Glomerular visceral epithelial cell (primary cell): ENCODE measurements around the gene ENTPD8.
"Not testable (repeated sequence)": the region's sequence is repeated elsewhere in the genome, so short reads cannot be mapped to it uniquely, and the experiment has no call there.

ENCODE experiments used
- DNase-seq: peaks from one replicate; pipeline ENCODE4 v3.0.0-alpha.2; 2016; ENCODE audit errors: extremely low spot score

Gene ENTPD8

GRCh38 chr9:137394866-137395665 lies 46.1 kb downstream of the ENTPD8 start:
- DNase-seq, result no peak

- no peak for DNase-seq
Observed at GRCh38 chr9:137393176-137394150, 47.7 kb downstream of the ENTPD8 start.

- no peak for DNase-seq
Observed at GRCh38 chr9:137392232-137393007, 48.7 kb downstream of the ENTPD8 start.

GRCh38 chr9:137391411-137391754 lies 49.8 kb downstream of the ENTPD8 start:
- DNase-seq, result no peak

- DNase-seq, result no peak
Observed at GRCh38 chr9:137390553-137391410, 50.4 kb downstream of the ENTPD8 start.

- no peak for DNase-seq
Observed at GRCh38 chr9:137389428-137389746, 51.8 kb downstream of the ENTPD8 start.

- no peak for DNase-seq
Observed at GRCh38 chr9:137388589-137389427, 52.3 kb downstream of the ENTPD8 start.

GRCh38 chr9:137387891-137388560 lies 53.1 kb downstream of the ENTPD8 start:
- DNase-seq, result no peak

- no peak for DNase-seq
Observed at GRCh38 chr9:137387114-137387890, 53.9 kb downstream of the ENTPD8 start.

GRCh38 chr9:137386507-137387113 lies 54.5 kb downstream of the ENTPD8 start:
- not testable (repeated sequence) for DNase-seq

- DNase-seq, result no peak
Observed at GRCh38 chr9:137385061-137385655, 56.0 kb downstream of the ENTPD8 start.
